ENCODE measurements around the gene PGAM5. TPM values are rescaled to one million over a fixed set of nuclear protein-coding genes. Genes with fewer than 3 reads are reported as not detected.
A peak's percentile ranks its signal among the peaks of the same experiment; 100 is the strongest.

The PGAM5 gene
- total and polyA plus RNA-seq, 4 donors = 11.0 to 32.4 (median 23.1) TPM

GRCh38 chr12:132711080-132711843 is 620 bp downstream of the PGAM5 start:
- peaks cover 0 to 9% (median 8%) of the 10 kb centered on the region in 4 donors for H3K36me3 ChIP-seq (ENCODE audit: control insufficient read depth in 4 of 4, insufficient read depth in 4 of 4, low read length in 4 of 4)
- peak overlapping the region; percentile 93 for H3K4me3 ChIP-seq
- no peak overlapping the region for H3K9ac ChIP-seq (ENCODE audit: insufficient read depth in 1 of 2, low read length in 2 of 2)
- DNase-seq (peak in 1 of 3 donors; percentile 3), ATAC-seq (ENCODE audit: insufficient read depth, low FRiP score) (no peak)
- TF ChIP-seq CTCF (IDR thresholded peaks at IDR 0.05; ENCODE audit: control extremely low read depth, extremely low read depth) = no peak
- no peaks in the 10 kb centered on the region for H3K27me3 ChIP-seq (ENCODE audit: control insufficient read depth in 3 of 3, insufficient read depth in 3 of 3, low read length in 2 of 3)
- WGBS, 2 donors = 6 to 8% methylated on average over 44 to 59 of the region's 59 CpGs
- no peak overlapping the region for H3K27ac ChIP-seq (ENCODE audit: low read depth in 1 of 2, low read length in 1 of 2)
- peaks cover 0 to 14% (median 0%) of the 10 kb centered on the region in 5 donors for H3K4me1 ChIP-seq (ENCODE audit: control insufficient read depth in 5 of 5, insufficient read depth in 5 of 5, low read length in 5 of 5)
- peaks cover 0 to 4% (median 0%) of the 10 kb centered on the region in 4 donors for H3K9me3 ChIP-seq (ENCODE audit: control insufficient read depth in 4 of 4, insufficient read depth in 3 of 4, low read length in 3 of 4)

DNA sequence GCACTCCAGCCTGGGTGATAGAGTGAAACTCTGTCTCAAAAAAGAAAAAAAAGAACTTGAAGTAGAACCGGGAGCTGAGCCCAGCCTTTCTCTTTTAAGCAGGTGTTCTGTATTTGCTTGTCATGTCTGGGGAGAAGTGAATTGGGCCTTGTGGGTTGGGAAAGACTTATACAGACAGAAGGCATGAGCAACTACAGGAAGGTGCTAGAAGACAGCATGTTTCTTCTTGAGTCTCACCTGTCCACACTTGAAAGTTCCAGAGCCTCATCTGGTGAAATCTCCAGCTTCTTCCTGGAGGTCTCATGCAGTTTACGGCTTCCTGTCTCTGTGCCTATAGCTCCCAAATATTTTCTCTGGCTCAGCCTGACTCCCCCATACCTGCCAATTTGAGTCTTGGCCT is 2.5 kb downstream of the PGAM5 start:
- H3K27ac ChIP-seq (ENCODE audit: low read depth in 1 of 2, low read length in 1 of 2) = no peak overlapping the region
- WGBS, 2 donors = 75 to 88% methylated on average over 2 of the region's 2 CpGs
- TF ChIP-seq CTCF (IDR thresholded peaks at IDR 0.05; ENCODE audit: control extremely low read depth, extremely low read depth) = no peak

DNA sequence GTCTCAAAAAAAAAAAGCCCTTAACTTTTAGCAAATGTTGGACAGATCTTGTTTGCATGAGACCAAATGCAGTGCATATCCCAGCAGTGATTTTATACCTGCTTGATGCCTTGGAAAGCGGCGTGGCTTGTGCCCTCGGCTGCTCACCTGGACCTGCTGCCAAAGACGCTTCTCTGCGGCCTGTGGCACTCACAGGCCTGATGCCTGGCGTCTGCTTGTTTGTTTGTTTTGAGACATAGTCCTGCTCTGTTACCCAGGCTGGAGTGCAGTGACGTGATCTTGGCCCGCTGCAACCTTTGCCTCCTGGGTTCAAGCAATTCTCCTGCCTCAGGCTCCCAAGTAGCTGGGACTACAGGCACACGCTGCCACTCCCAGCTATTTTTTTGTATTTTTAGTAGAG is 5.2 kb downstream of the PGAM5 start:
- Histone ChIP-seq H3K27me3 (ENCODE audit: control insufficient read depth in 3 of 3, insufficient read depth in 3 of 3, low read length in 2 of 3) (no peaks in the 10 kb centered on the region), H3K36me3 (ENCODE audit: control insufficient read depth in 4 of 4, insufficient read depth in 4 of 4, low read length in 4 of 4) (peaks cover 9 to 46% (median 18%) of the 10 kb centered on the region in 4 donors), H3K4me3 (no peak overlapping the region), H3K4me1 (ENCODE audit: control insufficient read depth in 5 of 5, insufficient read depth in 5 of 5, low read length in 5 of 5) (peaks cover 0 to 8% (median 0%) of the 10 kb centered on the region in 5 donors), H3K27ac (ENCODE audit: low read depth in 1 of 2, low read length in 1 of 2) (no peak overlapping the region), H3K9ac (ENCODE audit: insufficient read depth in 1 of 2, low read length in 2 of 2) (no peak overlapping the region), H3K9me3 (ENCODE audit: control insufficient read depth in 4 of 4, insufficient read depth in 3 of 4, low read length in 3 of 4) (no peaks in the 10 kb centered on the region)
- 91 to 93% methylated on average over 9 of the region's 9 CpGs for WGBS, 2 donors
- ATAC-seq (ENCODE audit: insufficient read depth, low FRiP score) (no peak), DNase-seq (no peak)
- TF ChIP-seq CTCF (IDR thresholded peaks at IDR 0.05; ENCODE audit: control extremely low read depth, extremely low read depth) = no peak

More for the DNA sequence above, 2.5 kb downstream of the PGAM5 start:
- H3K9me3 ChIP-seq (ENCODE audit: control insufficient read depth in 4 of 4, insufficient read depth in 3 of 4, low read length in 3 of 4) = no peaks in the 10 kb centered on the region
- DNase-seq (no peak), ATAC-seq (ENCODE audit: insufficient read depth, low FRiP score) (no peak)
- H3K4me1 ChIP-seq (ENCODE audit: control insufficient read depth in 5 of 5, insufficient read depth in 5 of 5, low read length in 5 of 5) = peaks cover 0 to 14% (median 0%) of the 10 kb centered on the region in 5 donors
- H3K4me3 ChIP-seq = no peak overlapping the region
- H3K27me3 ChIP-seq (ENCODE audit: control insufficient read depth in 3 of 3, insufficient read depth in 3 of 3, low read length in 2 of 3) = no peaks in the 10 kb centered on the region
- H3K36me3 ChIP-seq (ENCODE audit: control insufficient read depth in 4 of 4, insufficient read depth in 4 of 4, low read length in 4 of 4) = peaks cover 7 to 24% (median 11%) of the 10 kb centered on the region in 4 donors
- no peak overlapping the region for H3K9ac ChIP-seq (ENCODE audit: insufficient read depth in 1 of 2, low read length in 2 of 2)
